Subcutaneous abdominal adipose tissue (tissue), 5 donors: ENCODE data around the gene PRSS12.
"Not testable (repeated sequence)": the region's sequence is repeated elsewhere in the genome, so short reads cannot be mapped to it uniquely, and the experiment has no call there.

Experiments used
- H3K27ac ChIP-seq: one replicate; pipeline ENCODE4 v1.7.0; 2013; ENCODE audit warnings: low read depth, mild to moderate bottlenecking, inconsistent platforms, low read length, moderate library complexity
- H3K27me3 ChIP-seq, 5 donors: one replicate each; pipeline ENCODE4 v1.7.0; 2013; ENCODE audit warnings: low read length in 5 of 5, inconsistent platforms in 1 of 5; ENCODE audit not compliant: control insufficient read depth in 5 of 5, insufficient read depth in 4 of 5
- H3K36me3 ChIP-seq, 5 donors: one replicate each; pipeline ENCODE4 v1.7.0; 2013; ENCODE audit warnings: low read length in 5 of 5; ENCODE audit not compliant: control insufficient read depth in 5 of 5, insufficient read depth in 5 of 5
- H3K4me1 ChIP-seq, 5 donors: one replicate each; pipeline ENCODE4 v1.7.0; 2013; ENCODE audit warnings: low read length in 5 of 5, mild to moderate bottlenecking in 3 of 5, moderate library complexity in 1 of 5; ENCODE audit not compliant: control insufficient read depth in 5 of 5, insufficient read depth in 5 of 5
- H3K4me3 ChIP-seq, 5 donors: one replicate each; pipeline ENCODE4 v1.7.0; 2013; ENCODE audit warnings: low read length in 5 of 5, low read depth in 1 of 5
- H3K9ac ChIP-seq, 5 donors: one replicate each; pipeline ENCODE4 v1.7.0; 2013; ENCODE audit warnings: low read length in 5 of 5, mild to moderate bottlenecking in 4 of 5, moderate library complexity in 3 of 5
- H3K9me3 ChIP-seq, 5 donors: one replicate each; pipeline ENCODE4 v1.7.0; 2013; ENCODE audit warnings: low read length in 5 of 5; ENCODE audit not compliant: control insufficient read depth in 5 of 5
- donor health status: healthy.
- donor health status: healthy.
- donor health status: healthy.
- donor health status: healthy.
- donor health status: healthy.

PRSS12 gene, protein sequence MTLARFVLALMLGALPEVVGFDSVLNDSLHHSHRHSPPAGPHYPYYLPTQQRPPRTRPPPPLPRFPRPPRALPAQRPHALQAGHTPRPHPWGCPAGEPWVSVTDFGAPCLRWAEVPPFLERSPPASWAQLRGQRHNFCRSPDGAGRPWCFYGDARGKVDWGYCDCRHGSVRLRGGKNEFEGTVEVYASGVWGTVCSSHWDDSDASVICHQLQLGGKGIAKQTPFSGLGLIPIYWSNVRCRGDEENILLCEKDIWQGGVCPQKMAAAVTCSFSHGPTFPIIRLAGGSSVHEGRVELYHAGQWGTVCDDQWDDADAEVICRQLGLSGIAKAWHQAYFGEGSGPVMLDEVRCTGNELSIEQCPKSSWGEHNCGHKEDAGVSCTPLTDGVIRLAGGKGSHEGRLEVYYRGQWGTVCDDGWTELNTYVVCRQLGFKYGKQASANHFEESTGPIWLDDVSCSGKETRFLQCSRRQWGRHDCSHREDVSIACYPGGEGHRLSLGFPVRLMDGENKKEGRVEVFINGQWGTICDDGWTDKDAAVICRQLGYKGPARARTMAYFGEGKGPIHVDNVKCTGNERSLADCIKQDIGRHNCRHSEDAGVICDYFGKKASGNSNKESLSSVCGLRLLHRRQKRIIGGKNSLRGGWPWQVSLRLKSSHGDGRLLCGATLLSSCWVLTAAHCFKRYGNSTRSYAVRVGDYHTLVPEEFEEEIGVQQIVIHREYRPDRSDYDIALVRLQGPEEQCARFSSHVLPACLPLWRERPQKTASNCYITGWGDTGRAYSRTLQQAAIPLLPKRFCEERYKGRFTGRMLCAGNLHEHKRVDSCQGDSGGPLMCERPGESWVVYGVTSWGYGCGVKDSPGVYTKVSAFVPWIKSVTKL

DNA sequence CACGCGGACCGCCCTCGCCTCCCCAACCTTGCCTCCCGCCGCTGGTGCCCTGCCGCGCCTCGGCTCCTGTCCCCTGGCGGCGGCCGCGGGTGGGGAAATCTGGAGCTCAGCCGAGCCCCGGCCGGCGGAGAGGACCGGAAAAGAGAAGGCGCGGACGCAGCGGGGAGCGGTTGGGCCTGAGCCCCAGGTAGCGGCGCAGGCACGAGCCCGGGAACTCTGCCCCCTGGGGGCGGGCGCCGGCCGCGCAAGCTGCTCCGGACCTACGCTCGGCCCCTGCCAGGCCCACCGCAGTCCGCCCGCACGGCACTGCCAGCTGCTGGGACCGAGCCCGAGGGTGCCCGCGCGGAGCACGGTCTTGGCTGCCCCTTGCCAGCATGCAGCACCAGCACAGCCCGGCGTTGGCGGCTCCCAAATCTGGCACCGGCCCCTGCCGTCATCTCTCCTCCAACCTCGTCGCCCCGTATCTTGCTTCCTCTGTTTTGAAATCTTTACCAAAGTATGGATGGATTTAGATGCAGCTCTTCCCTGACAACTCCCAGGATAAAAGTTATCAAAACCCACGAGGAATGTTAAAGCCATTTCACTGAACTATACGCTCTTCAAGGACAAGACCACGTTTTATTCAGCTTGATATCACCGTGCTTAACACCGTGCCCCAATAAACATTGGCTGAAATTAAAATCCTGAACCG, at the start of gene PRSS12:
Gene PRSS12 (minus strand): TSS at position 161 of the 691 bp plus-strand sequence. CDS start 283 bp downstream, outside the sequence.
- H3K9ac ChIP-seq: peak within 1 kb of the TSS in 2 of 5 donors; percentile 35 to 48

GRCh38 chr4:118400356-118400755, 47.6 kb upstream of the PRSS12 start:
- H3K4me1 ChIP-seq: no peaks in the 10 kb centered on the region
- H3K9me3 ChIP-seq: no peaks in the 10 kb centered on the region
- no peak overlapping the region for H3K27ac ChIP-seq
- no peak overlapping the region for H3K9ac ChIP-seq
- H3K36me3 ChIP-seq: no peaks in the 10 kb centered on the region
- no peak overlapping the region for H3K4me3 ChIP-seq
- H3K27me3 ChIP-seq: no peaks in the 10 kb centered on the region

More for the DNA sequence above, at the start of gene PRSS12:
- H3K36me3 ChIP-seq: no peaks in the 10 kb centered on the region
- peaks cover 14 to 39% (median 21%) of the 10 kb centered on the region in 5 donors for H3K27me3 ChIP-seq
- no peaks in the 10 kb centered on the region for H3K9me3 ChIP-seq
- peak within 1 kb of the TSS in 4 of 5 donors; percentile 51 to 63 (median 58) for H3K4me3 ChIP-seq
- peaks cover 0 to 18% (median 13%) of the 10 kb centered on the region in 5 donors for H3K4me1 ChIP-seq
- H3K27ac ChIP-seq: no peak within 1 kb of the TSS

GRCh38 chr4:118399883-118400282, 47.1 kb upstream of the PRSS12 start:
- not testable (repeated sequence) for H3K27ac ChIP-seq

DNA sequence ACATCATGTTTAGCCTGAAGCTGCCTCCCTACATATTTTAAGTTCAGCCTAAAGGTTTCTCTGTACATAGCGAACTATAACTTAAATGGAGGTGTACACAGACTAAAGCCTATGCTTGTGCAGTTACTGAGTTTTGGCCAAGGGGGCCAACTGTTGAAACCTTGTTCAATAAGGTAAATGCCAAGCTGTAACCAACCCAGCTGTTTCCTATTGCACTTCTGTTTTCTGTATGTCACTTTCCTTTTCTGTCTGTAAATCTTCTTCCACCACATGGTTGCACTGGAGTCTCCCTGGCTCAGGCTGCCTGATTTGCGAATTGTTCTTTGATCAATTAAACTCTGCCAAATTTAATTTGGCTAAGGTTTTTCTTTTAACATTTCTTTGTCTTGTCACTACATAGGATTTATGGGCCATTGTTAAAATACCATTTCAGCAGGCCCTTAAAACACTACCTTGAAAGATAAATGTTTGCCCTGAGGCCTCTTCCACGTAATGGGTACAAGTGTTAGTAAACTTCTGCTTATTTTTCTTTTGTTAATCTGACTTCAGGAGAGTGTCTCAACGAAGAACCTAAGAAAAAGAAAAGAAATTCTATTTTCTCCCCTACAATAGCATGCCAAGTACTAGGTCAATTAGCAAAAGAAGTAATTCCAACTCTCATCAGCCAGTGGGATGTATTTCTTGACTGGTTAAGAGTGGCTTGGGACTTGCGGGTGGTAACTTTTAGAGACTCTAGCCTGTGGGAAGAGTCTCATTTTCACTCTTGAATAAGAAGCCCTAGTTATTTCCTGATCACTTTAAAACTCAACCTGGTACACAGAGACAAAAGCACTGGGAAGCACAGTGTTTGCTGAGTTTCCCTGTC, 45.7 kb upstream of the PRSS12 start:
- Histone ChIP-seq H3K9ac (no peak overlapping the region), H3K27ac (no peak overlapping the region), H3K4me3 (no peak overlapping the region), H3K36me3 (no peaks in the 10 kb centered on the region), H3K9me3 (no peaks in the 10 kb centered on the region), H3K4me1 (no peaks in the 10 kb centered on the region), H3K27me3 (no peaks in the 10 kb centered on the region)

More at GRCh38 chr4:118399883-118400282, 47.1 kb upstream of the PRSS12 start:
- H3K36me3 ChIP-seq, H3K9ac ChIP-seq, H3K4me1 ChIP-seq, H3K4me3 ChIP-seq, H3K27me3 ChIP-seq, H3K9me3 ChIP-seq: not testable (repeated sequence)

- Histone ChIP-seq H3K27me3 (no peaks in the 10 kb centered on the region), H3K4me3 (no peak overlapping the region), H3K36me3 (no peaks in the 10 kb centered on the region), H3K9ac (no peak overlapping the region), H3K4me1 (no peaks in the 10 kb centered on the region), H3K27ac (no peak overlapping the region), H3K9me3 (no peaks in the 10 kb centered on the region)
Observed at GRCh38 chr4:118397623-118397979, 44.8 kb upstream of the PRSS12 start.

DNA sequence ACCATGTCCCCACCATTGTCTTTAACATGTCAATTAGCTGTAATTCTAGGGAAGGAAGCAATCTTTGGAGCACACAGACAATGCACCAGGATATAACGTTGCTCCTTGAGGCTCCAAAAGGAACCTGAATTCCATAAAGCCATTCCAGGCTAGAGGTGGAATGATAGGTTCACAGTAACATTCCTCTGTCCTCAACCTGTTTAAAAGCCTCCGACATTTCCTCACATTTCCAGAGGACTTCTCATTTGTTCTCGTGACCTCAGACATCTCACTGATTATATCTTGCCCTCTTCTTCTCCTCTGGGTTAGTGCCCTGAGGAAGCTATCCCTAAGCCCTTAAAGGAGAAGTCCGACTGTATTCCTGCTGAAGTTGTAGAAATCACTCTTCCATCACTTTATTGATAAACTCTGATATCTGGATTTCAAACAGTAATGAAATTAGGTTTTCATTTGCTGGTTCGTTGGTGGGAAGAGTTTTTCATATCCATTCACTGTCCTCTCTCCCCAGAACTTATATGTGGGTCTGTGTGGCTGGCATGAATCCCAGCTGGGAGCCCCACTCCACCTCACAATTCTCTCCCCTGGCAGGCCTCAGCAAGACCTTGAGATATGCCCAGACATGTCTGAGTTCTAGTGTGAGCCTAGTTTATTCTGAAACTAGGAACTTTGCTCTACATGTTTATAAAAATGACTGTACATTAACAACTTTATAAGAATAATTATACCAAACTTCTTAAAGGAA, 44.2 kb upstream of the PRSS12 start:
- Histone ChIP-seq H3K27ac (no peak overlapping the region), H3K9ac (no peak overlapping the region), H3K27me3 (no peaks in the 10 kb centered on the region)

GRCh38 chr4:118395057-118395644, 42.3 kb upstream of the PRSS12 start:
- no peak overlapping the region for H3K27ac ChIP-seq

More for the DNA sequence above, 44.2 kb upstream of the PRSS12 start:
- H3K4me3 ChIP-seq: no peak overlapping the region
- H3K9me3 ChIP-seq: no peaks in the 10 kb centered on the region
- H3K4me1 ChIP-seq: no peaks in the 10 kb centered on the region
- H3K36me3 ChIP-seq: no peaks in the 10 kb centered on the region

DNA sequence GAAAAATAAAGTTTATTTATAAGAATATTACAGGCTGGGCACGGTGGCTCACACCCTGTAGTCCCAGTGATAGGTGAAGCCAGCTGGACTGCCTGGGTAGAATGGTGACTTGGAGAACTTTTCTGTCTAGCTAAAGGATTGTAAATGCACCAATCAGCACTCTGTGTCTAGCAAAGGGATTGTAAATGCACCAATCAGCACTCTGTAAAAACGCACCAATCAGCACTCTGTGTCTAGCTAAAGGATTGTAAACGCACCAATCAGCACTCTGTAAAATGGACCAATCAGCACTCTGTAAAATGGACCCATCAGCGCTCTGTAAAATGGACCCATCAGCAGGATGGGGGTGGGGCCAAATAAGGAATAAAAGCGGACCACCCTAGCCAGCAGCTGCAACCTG, 39.7 kb upstream of the PRSS12 start:
- H3K27me3 ChIP-seq, H3K4me3 ChIP-seq, H3K4me1 ChIP-seq, H3K27ac ChIP-seq, H3K9me3 ChIP-seq, H3K9ac ChIP-seq, H3K36me3 ChIP-seq: not testable (repeated sequence)

More at GRCh38 chr4:118395057-118395644, 42.3 kb upstream of the PRSS12 start:
- Histone ChIP-seq H3K9ac (no peak overlapping the region), H3K27me3 (no peaks in the 10 kb centered on the region), H3K4me3 (no peak overlapping the region), H3K9me3 (no peaks in the 10 kb centered on the region), H3K36me3 (no peaks in the 10 kb centered on the region), H3K4me1 (no peaks in the 10 kb centered on the region)
